NCI-H446 treated with DMSO at 0.1 percent for 48 hours (cell line): ENCODE data around the gene SLC25A15.
"Not testable (repeated sequence)": the region's sequence is repeated elsewhere in the genome, so short reads cannot be mapped to it uniquely, and the experiment has no call there.

Source experiments
- DNase-seq: peaks from one replicate; lab custom pipeline; 2025; lab: John Stamatoyannopoulos, UW

Gene SLC25A15

DNA sequence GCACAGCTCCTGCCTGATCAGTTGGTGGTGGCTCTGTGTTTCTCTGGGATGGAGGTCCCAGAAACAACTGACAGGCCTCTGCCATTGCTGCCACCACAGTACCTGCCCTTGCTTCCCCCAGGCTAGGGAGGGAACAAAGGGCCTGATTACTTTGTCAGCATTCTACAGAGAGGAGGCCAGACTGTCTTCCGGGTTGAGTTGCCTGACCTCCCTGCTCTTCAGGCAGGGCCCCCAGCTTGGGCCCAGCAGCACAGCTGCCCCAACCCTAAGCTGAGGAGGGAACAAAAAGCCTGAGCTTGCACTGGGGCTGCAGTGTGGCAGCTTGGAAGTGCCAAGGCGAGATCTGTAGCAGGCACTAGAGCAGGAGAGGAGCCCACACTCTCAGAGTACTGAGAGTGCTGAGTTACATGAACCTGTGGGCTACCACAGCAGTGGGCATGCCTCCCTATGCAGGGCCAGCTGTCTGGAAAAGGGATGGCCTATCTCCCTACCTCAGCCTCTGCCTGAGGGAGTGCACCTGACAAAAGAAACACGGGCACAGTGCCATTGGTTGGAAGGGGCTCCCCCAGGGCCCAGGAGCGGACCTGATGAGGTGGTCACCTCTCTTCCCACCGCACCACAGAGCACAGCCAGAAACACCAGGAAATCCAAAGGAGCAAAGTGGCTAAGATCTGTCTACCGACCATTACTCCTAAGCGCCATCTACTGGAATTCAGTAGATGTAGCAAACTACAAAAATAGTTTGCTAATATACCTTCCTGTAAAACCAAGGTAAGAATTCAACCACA is 24.4 kb downstream of the SLC25A15 start:
- no peak for DNase-seq

DNA sequence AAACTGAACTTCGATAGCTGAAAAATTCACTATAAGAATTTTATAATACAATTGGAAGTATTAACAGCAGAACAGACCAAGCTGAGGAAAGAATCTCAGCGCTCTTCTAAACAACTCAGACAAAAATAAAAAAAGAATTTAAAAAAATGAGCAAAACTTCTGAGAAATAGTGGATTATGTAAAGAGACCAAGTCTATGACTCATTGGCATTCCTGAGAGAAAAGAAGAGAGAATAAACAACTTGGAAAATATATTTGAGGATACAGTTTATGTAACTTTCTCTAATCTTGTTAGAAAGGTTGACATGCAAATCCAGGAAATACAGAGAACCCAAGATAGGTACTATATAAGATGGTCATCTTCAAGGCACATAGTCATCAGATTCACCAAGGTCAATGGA is 25.4 kb downstream of the SLC25A15 start:
- DNase-seq, result no peak

DNA sequence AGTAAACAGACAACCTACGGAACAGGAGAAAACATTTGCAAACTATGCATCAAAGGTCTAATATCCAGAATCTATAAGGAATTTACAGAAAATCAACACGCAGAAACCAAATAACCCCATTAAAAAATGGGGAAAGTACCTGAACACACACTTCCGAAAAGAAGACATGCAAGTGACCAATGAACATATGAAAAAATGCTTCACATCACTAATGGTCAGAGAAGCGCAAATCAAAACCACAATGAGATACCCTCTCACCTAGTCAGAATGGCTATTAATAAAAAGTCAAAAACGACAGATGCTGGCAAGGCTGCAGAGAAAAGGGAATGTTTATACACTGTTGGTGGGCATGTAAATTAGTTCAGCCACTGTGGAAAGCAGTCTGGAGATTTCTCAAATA is 29.5 kb downstream of the SLC25A15 start:
- no peak for DNase-seq

DNA sequence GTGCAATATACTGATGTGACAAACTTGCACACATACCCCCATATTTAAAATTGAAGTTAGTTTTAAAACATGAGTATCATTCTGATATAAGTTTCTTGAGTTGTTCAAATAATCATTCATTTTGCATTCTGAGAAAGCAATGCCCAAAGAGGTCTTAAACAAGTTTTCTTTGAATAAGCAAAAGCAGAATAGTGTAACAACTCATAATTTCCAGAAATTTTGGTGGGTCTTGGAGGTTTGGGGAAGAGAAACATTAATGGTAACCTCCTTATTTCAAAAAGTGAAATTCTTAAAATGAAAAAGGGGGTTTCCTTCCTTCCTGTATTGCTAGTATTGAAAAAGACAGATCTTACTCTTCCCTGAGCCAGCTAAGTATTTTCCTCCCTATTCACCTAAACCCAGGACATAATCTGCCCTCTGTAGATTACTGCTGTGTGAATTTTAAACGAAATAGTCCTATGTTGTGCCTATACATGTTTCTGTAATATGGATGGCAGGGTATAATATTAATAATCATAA is 30.4 kb downstream of the SLC25A15 start:
- no peak for DNase-seq

DNA sequence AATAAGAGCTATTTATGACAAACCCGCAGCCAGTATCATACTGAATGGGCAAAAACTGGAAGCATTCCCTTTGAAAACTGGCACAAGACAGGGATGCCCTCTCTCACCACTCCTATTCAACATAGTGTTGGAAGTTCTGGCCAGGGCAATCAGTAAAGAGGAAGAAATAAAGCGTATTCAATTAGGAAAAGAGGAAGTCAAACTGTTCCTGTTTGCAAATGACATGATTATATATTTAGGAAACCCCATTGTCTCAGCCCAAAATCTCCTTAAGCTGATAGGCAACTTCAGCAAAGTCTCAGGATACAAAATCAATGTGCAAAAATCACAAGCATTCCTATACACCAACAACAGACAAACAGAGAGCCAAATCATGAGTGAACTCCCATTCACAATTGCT is 50.3 kb downstream of the SLC25A15 start:
- DNase-seq, result not testable (repeated sequence)

DNA sequence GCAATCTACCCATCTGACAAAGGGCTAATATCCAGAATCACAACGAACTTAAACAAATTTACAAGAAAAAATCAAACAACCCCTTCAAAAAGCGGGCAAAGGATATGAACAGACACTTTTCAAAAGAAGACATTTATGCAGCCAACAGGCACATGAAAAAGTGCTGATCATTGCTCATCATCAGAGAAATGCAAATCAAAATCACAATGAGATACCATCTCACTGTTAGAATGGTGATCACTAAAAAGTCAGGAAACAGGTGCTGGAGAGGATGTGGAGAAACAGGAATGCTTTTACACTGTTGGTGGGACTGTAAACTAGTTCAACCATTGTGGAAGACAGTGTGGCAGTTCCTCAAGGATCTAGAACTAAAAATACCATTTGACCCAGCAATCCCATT is 51.5 kb downstream of the SLC25A15 start:
- not testable (repeated sequence) for DNase-seq
